Gastrocnemius medialis (tissue), 4 donors: ENCODE results near the gene TPK1. TPM values are rescaled to one million over a fixed set of nuclear protein-coding genes. Genes with fewer than 3 reads are reported as not detected.

ENCODE experiments used
- ATAC-seq, 2 donors: fragments of 150-250 bp; one replicate each; pipeline ENCODE4 v1.9.1; 2016
- DNase-seq, 2 donors: peaks; one replicate each; pipeline ENCODE4 v3.0.0-alpha.2; 2019
- H3K27ac ChIP-seq, 4 donors: fragments of 200-600 bp; sonication (generic); 1 replicate in 1 of 4; 2 replicates in 3 of 4; pipeline ENCODE4 v1.5.1; 2016 to 2018; ENCODE audit warnings: mild to moderate bottlenecking in 2 of 4, moderate library complexity in 1 of 4
- H3K27me3 ChIP-seq, 3 donors: fragments of 200-600 bp; sonication (generic) in 2 of 3; 1 replicate in 1 of 3; 2 replicates in 2 of 3; pipeline versions ENCODE4 v1.5.1 to v1.6.0; 2016 to 2019; ENCODE audit warnings: mild to moderate bottlenecking in 1 of 3, moderate library complexity in 1 of 3
- H3K36me3 ChIP-seq, 2 donors: fragments of 200-600 bp; sonication (generic) in 1 of 2; one replicate each; pipeline ENCODE4 v1.5.1; 2017 to 2018
- H3K4me1 ChIP-seq, 2 donors: fragments of 200-600 bp; sonication (generic) in 1 of 2; one replicate each; pipeline ENCODE4 v1.5.1; 2016 to 2017; ENCODE audit warnings: mild to moderate bottlenecking in 2 of 2
- H3K4me3 ChIP-seq, 4 donors: fragments of 200-600 bp; sonication (generic) in 3 of 4; 1 replicate in 1 of 4; 2 replicates in 3 of 4; pipeline ENCODE4 v1.5.1; 2016 to 2019; ENCODE audit warnings: mild to moderate bottlenecking in 2 of 4
- H3K9me3 ChIP-seq, 3 donors: fragments of 200-600 bp; sonication (generic) in 2 of 3; 1 replicate in 1 of 3; 2 replicates in 2 of 3; pipeline ENCODE4 v1.5.1; 2016 to 2019
- POLR2A ChIP-seq, 2 donors: fragments of 450-650 bp; IDR thresholded peaks; one replicate each; pipeline ENCODE4 v1.6.1; 2017; ENCODE audit warnings: antibody characterized with exemption in 2 of 2, mild to moderate bottlenecking in 2 of 2, moderate library complexity in 2 of 2
- in situ Hi-C, 4 donors: fragments of 200-750 bp; cut with MboI; loops; one replicate each; pipeline versions ENCODE4 v1.15.0 to v1.8.0; 2017; ENCODE audit warnings: low sequenced_read_pairs in 4 of 4
- intact Hi-C: fragments of 100-400 bp; cut with DNase I; formaldehyde crosslinking; loops from one replicate; pipeline ENCODE4 v1.15.1; 2023; ENCODE audit warnings: low total_unique reads
- total RNA-seq, 4 donors: library from RNA; depleted of rRNA; stranded (reverse); fragments of >200 nt; gene quantifications; one replicate each; pipeline versions ENCODE4 v1.1.0 to v1.2.3, GENCODE V29; 2016
- TF ChIP-seq, protein P1 (sequence below), 5 experiments: fragments of 450-650 bp in 3 of 5; fragments of 200-600 bp in 2 of 5; sonication (generic) in 2 of 5; IDR thresholded peaks in 4 of 5; conservative IDR thresholded peaks in 1 of 5; 1 replicate in 4 of 5; 2 replicates in 1 of 5; pipeline ENCODE4 v1.5.1; 2016 to 2019; ENCODE audit warnings: antibody characterized with exemption in 5 of 5, mild to moderate bottlenecking in 3 of 5, moderate library complexity in 3 of 5

The TPK1 gene
- total RNA-seq, 4 donors from 2014 or later: 2.0 to 6.9 (median 2.7) TPM

GRCh38 chr7:144763291-144763690 lies 72.6 kb downstream of the TPK1 start:
- H3K36me3 ChIP-seq: no peaks in the 10 kb centered on the region
- no peak overlapping the region for H3K4me3 ChIP-seq
- no peak for ATAC-seq
- no peaks in the 10 kb centered on the region for H3K9me3 ChIP-seq
- intact Hi-C loops (no loop called here), in situ Hi-C loops (no loop called here)
- H3K4me1 ChIP-seq: no peaks in the 10 kb centered on the region
- DNase-seq: no peak
- no peaks in the 10 kb centered on the region for H3K27me3 ChIP-seq
- H3K27ac ChIP-seq: no peak overlapping the region
- TF ChIP-seq, protein P1, sequence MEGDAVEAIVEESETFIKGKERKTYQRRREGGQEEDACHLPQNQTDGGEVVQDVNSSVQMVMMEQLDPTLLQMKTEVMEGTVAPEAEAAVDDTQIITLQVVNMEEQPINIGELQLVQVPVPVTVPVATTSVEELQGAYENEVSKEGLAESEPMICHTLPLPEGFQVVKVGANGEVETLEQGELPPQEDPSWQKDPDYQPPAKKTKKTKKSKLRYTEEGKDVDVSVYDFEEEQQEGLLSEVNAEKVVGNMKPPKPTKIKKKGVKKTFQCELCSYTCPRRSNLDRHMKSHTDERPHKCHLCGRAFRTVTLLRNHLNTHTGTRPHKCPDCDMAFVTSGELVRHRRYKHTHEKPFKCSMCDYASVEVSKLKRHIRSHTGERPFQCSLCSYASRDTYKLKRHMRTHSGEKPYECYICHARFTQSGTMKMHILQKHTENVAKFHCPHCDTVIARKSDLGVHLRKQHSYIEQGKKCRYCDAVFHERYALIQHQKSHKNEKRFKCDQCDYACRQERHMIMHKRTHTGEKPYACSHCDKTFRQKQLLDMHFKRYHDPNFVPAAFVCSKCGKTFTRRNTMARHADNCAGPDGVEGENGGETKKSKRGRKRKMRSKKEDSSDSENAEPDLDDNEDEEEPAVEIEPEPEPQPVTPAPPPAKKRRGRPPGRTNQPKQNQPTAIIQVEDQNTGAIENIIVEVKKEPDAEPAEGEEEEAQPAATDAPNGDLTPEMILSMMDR (IDR thresholded peaks at IDR 0.05 in 4 of 5, conservative IDR thresholded peaks at IDR 0.05 in 1 of 5): no peak
- no peak for TF ChIP-seq POLR2A (IDR thresholded peaks at IDR 0.05)

DNA sequence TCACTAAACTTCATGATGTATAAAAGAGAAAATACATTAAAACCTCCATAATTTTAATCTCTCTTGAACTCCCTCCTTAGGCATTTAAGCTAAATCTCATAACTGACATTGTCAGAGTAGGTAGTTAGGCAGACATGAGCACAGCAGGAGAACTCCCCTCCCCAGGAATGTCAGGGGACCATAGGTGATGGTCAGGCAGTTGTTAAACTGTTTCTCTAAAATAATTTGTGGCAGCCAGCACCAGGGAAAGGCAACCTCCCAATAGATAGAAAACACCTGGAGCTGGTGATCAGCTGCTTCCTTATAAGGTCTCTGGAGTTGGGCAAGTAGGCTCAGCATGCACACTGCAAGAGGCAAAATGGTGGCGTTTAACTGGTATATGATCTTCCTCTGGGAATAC lies 73.0 kb downstream of the TPK1 start:
- H3K9me3 ChIP-seq: no peaks in the 10 kb centered on the region
- no peak overlapping the region for H3K27ac ChIP-seq
- no peak for TF ChIP-seq POLR2A (IDR thresholded peaks at IDR 0.05)
- TF ChIP-seq, protein P1 (IDR thresholded peaks at IDR 0.05 in 4 of 5, conservative IDR thresholded peaks at IDR 0.05 in 1 of 5): no peak
- no peak for ATAC-seq
- no peaks in the 10 kb centered on the region for H3K27me3 ChIP-seq
- DNase-seq: no peak
- no peaks in the 10 kb centered on the region for H3K4me1 ChIP-seq
- H3K36me3 ChIP-seq: no peaks in the 10 kb centered on the region
- in situ Hi-C loops: no loop called here
- H3K4me3 ChIP-seq: no peak overlapping the region
- intact Hi-C loops: no loop called here

- no peaks in the 10 kb centered on the region for H3K36me3 ChIP-seq
- DNase-seq (no peak), ATAC-seq (no peak)
- in situ Hi-C loops (no loop called here), intact Hi-C loops (no loop called here)
- no peak overlapping the region for H3K27ac ChIP-seq
- H3K4me3 ChIP-seq: no peak overlapping the region
- no peaks in the 10 kb centered on the region for H3K4me1 ChIP-seq
- no peaks in the 10 kb centered on the region for H3K9me3 ChIP-seq
- TF ChIP-seq, protein P1 (IDR thresholded peaks at IDR 0.05 in 4 of 5, conservative IDR thresholded peaks at IDR 0.05 in 1 of 5): no peak
- no peak for TF ChIP-seq POLR2A (IDR thresholded peaks at IDR 0.05)
- no peaks in the 10 kb centered on the region for H3K27me3 ChIP-seq
Measured at GRCh38 chr7:144761493-144761892, 74.4 kb downstream of the TPK1 start.

DNA sequence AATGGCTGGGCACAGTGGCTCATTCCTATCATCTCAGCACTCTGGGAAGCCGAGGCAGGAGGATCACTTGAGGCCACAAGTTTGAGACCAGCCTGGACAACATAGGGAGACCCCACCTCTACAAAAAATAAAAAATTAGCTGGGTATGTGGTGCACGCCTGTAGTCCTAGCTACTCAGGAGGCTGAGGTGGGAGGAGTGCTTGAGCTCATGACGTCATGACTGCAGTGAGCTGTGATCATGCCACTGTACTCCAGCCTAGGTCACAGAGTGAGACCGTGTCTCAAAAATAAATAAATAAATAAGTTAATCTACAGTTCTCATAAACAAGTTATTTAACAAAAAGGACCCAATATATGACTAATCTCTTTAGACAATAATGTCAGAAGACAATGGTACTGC lies 76.2 kb downstream of the TPK1 start:
- intact Hi-C loops: no loop called here
- Histone ChIP-seq H3K9me3 (no peaks in the 10 kb centered on the region), H3K4me3 (no peak overlapping the region), H3K27ac (no peak overlapping the region), H3K36me3 (no peaks in the 10 kb centered on the region), H3K27me3 (no peaks in the 10 kb centered on the region), H3K4me1 (no peaks in the 10 kb centered on the region)
- in situ Hi-C loops: no loop called here
- DNase-seq (no peak), ATAC-seq (no peak)
- no peak for TF ChIP-seq POLR2A (IDR thresholded peaks at IDR 0.05)
- TF ChIP-seq, protein P1 (IDR thresholded peaks at IDR 0.05 in 4 of 5, conservative IDR thresholded peaks at IDR 0.05 in 1 of 5): no peak

DNA sequence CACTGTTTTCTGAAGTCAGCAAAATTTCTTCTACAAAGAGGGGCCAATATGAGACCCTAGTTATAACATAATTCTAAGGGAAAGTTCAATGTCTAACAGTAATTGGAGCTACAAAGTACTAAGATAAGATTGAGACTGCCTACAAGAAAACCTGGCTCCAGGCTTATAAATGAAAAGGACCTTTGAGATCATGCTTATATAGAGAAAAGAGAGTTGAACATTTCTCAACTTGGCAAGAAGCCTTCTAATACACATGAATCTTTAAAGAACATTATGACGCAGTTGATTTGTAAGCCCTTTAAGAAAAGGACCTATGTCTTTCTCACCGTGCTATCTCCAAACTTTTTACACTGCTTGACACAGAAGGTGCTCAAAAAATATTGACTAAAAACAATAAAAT lies 87.9 kb downstream of the TPK1 start:
- in situ Hi-C loops: no loop called here
- TF ChIP-seq POLR2A (IDR thresholded peaks at IDR 0.05): no peak
- TF ChIP-seq, protein P1 (IDR thresholded peaks at IDR 0.05 in 4 of 5, conservative IDR thresholded peaks at IDR 0.05 in 1 of 5): no peak
- Histone ChIP-seq H3K27ac (no peak overlapping the region), H3K4me1 (no peaks in the 10 kb centered on the region), H3K4me3 (no peak overlapping the region), H3K9me3 (no peaks in the 10 kb centered on the region), H3K36me3 (no peaks in the 10 kb centered on the region), H3K27me3 (no peaks in the 10 kb centered on the region)
- no peak for DNase-seq
- no peak for ATAC-seq
- intact Hi-C loops: no loop called here
